Sigmoid colon (tissue), 4 donors: ENCODE data around the gene ITPR2.

Experiments used
- EP300 ChIP-seq, 4 donors: sonication (generic); formaldehyde crosslinking; IDR thresholded peaks; one replicate each; pipeline ENCODE4 v1.6.1; 2017; ENCODE audit warnings: antibody characterized with exemption in 4 of 4
- POLR2A ChIP-seq, 2 donors: fragments of 450-650 bp; IDR thresholded peaks; one replicate each; pipeline ENCODE4 v1.6.1; 2016; ENCODE audit warnings: antibody characterized with exemption in 2 of 2, mild to moderate bottlenecking in 2 of 2, moderate library complexity in 2 of 2
- TF ChIP-seq, protein P1 (sequence below), 4 experiments: fragments of 450-650 bp in 3 of 4; fragments of 200-600 bp in 1 of 4; IDR thresholded peaks; one replicate each; pipeline ENCODE4 v1.5.1; 2016 to 2019; ENCODE audit warnings: antibody characterized with exemption in 4 of 4, mild to moderate bottlenecking in 3 of 4, moderate library complexity in 2 of 4

DNA sequence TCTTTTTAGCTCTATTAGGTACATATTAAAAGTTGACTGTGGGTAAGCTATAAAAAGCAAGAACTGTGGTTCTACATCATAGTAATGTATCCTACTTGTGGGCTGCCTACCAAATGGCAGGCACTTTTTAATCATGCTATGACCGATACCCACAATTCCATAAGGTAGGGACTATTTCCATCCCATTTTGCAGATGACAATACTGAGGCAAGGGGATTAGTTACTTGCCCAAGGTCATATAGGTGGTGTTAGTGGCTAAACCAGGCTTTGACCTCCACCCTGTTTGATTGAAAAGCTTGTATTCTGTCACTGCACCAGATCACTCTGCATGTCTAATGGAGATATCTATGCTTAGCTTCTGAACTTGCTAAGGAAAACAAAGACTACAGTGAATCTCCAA, 485.7 kb downstream of the ITPR2 start:
- TF ChIP-seq POLR2A (IDR thresholded peaks at IDR 0.05) (no peak), EP300 (IDR thresholded peaks at IDR 0.05) (no peak)
- TF ChIP-seq, protein P1, sequence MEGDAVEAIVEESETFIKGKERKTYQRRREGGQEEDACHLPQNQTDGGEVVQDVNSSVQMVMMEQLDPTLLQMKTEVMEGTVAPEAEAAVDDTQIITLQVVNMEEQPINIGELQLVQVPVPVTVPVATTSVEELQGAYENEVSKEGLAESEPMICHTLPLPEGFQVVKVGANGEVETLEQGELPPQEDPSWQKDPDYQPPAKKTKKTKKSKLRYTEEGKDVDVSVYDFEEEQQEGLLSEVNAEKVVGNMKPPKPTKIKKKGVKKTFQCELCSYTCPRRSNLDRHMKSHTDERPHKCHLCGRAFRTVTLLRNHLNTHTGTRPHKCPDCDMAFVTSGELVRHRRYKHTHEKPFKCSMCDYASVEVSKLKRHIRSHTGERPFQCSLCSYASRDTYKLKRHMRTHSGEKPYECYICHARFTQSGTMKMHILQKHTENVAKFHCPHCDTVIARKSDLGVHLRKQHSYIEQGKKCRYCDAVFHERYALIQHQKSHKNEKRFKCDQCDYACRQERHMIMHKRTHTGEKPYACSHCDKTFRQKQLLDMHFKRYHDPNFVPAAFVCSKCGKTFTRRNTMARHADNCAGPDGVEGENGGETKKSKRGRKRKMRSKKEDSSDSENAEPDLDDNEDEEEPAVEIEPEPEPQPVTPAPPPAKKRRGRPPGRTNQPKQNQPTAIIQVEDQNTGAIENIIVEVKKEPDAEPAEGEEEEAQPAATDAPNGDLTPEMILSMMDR (IDR thresholded peaks at IDR 0.05) = no peak
